GM19023 (cell line): ENCODE results near the gene DNLZ.
"Not testable (repeated sequence)": the region's sequence is repeated elsewhere in the genome, so short reads cannot be mapped to it uniquely, and the experiment has no call there.

Experiments used
- ATAC-seq: cut with Tn5 transposase; IDR thresholded peaks from one replicate; pipeline ENCODE4 v1.9.1; 2021; ENCODE audit warnings: mild to moderate bottlenecking, moderate library complexity; ENCODE audit not compliant: unreplicated experiment

Gene DNLZ

GRCh38 chr9:136320972-136321371 is 42.6 kb downstream of the DNLZ start:
- ATAC-seq = not testable (repeated sequence)

- not testable (repeated sequence) for ATAC-seq
These were observed 43.6 kb downstream of the DNLZ start for GRCh38 chr9:136319955-136320354.

GRCh38 chr9:136319244-136319643 is 44.3 kb downstream of the DNLZ start:
- ATAC-seq = not testable (repeated sequence)

GRCh38 chr9:136318776-136319241 is 44.7 kb downstream of the DNLZ start:
- no peak for ATAC-seq

GRCh38 chr9:136318111-136318775 is 45.3 kb downstream of the DNLZ start:
- no peak for ATAC-seq

- no peak for ATAC-seq
These were observed 45.8 kb downstream of the DNLZ start for GRCh38 chr9:136317695-136318094.

GRCh38 chr9:136316896-136317676 is 46.5 kb downstream of the DNLZ start:
- ATAC-seq = no peak

GRCh38 chr9:136316271-136316751 is 47.2 kb downstream of the DNLZ start:
- ATAC-seq = no peak

GRCh38 chr9:136314944-136315343 is 48.6 kb downstream of the DNLZ start:
- no peak for ATAC-seq

- no peak for ATAC-seq
These were observed 49.5 kb downstream of the DNLZ start for GRCh38 chr9:136314056-136314416.

GRCh38 chr9:136313111-136314055 is 50.2 kb downstream of the DNLZ start:
- no peak for ATAC-seq

- no peak for ATAC-seq
These were observed 51.1 kb downstream of the DNLZ start for GRCh38 chr9:136312436-136312835.

- ATAC-seq = no peak
These were observed 51.6 kb downstream of the DNLZ start for GRCh38 chr9:136312009-136312375.

GRCh38 chr9:136311051-136312008 is 52.2 kb downstream of the DNLZ start:
- ATAC-seq = no peak

- no peak for ATAC-seq
These were observed 53.1 kb downstream of the DNLZ start for GRCh38 chr9:136310273-136311030.

GRCh38 chr9:136309806-136310220 is 53.7 kb downstream of the DNLZ start:
- no peak for ATAC-seq
